HEK293T (cell line): ENCODE data around the gene SNTA1.

Source experiments
- ELF4 ChIP-seq: fragments of 450-650 bp; IDR thresholded peaks from 2 replicates; pipeline ENCODE4 v1.6.1; 2017; ENCODE audit warnings: antibody characterized with exemption
- FOXA1 ChIP-seq: fragments of 450-650 bp; IDR thresholded peaks from 2 replicates; pipeline ENCODE4 v1.6.1; 2016; ENCODE audit warnings: mild to moderate bottlenecking
- FOXK2 ChIP-seq: fragments of 450-650 bp; IDR thresholded peaks from 2 replicates; pipeline ENCODE4 v1.6.1; 2016; ENCODE audit warnings: mild to moderate bottlenecking
- FOXM1 ChIP-seq: fragments of 450-650 bp; IDR thresholded peaks from 2 replicates; pipeline ENCODE4 v1.6.1; 2017; ENCODE audit warnings: mild to moderate bottlenecking, borderline replicate concordance
- SP1 ChIP-seq: fragments of 450-650 bp; IDR thresholded peaks from 2 replicates; pipeline ENCODE4 v1.6.1; 2017
- SUZ12 ChIP-seq: fragments of 450-650 bp; IDR thresholded peaks from 2 replicates; pipeline ENCODE4 v1.6.1; 2016; ENCODE audit warnings: mild to moderate bottlenecking
- TARDBP ChIP-seq: fragments of 450-650 bp; IDR thresholded peaks from 2 replicates; pipeline ENCODE4 v1.6.1; 2016

- no peak for TF ChIP-seq ELF4
- TF ChIP-seq SUZ12, result no peak
- TF ChIP-seq TARDBP, result no peak
- no peak for TF ChIP-seq FOXK2
- no peak for TF ChIP-seq SP1
- TF ChIP-seq FOXA1, result no peak
- TF ChIP-seq FOXM1, result no peak
Measured at GRCh38 chr20:33410081-33410742, 33.4 kb downstream of the SNTA1 start.
